Central memory CD8-positive, alpha-beta T cell (primary cell): ENCODE data around the gene GAS6.

Experiments
- ATAC-seq: fragments of 150-1000 bp; cut with Tn5 transposase; replicated peaks from 2 replicates; pipeline ENCODE4 v1.10.0; 2022; ENCODE audit warnings: mild to moderate bottlenecking, moderate FRiP score, moderate number of reproducible peaks; ENCODE audit not compliant: poor library complexity, severe bottlenecking; ENCODE audit errors: extremely low read depth
- DNase-seq, 2 donors: peaks; one replicate each; pipeline ENCODE4 v3.0.0; 2021; ENCODE audit warnings: low spot score in 2 of 2
- H3K27ac Mint-ChIP-seq: one replicate; pipeline ENCODE4 v1.8.0; 2022; ENCODE audit warnings: low read depth, mild to moderate bottlenecking, moderate library complexity, mixed read lengths
- H3K27me3 Mint-ChIP-seq: one replicate; pipeline ENCODE4 v1.8.0; 2022; ENCODE audit warnings: mixed read lengths
- H3K36me3 Mint-ChIP-seq: one replicate; pipeline ENCODE4 v1.8.0; 2022; ENCODE audit warnings: mild to moderate bottlenecking, moderate library complexity, mixed read lengths; ENCODE audit not compliant: insufficient read depth
- H3K4me1 Mint-ChIP-seq: one replicate; pipeline ENCODE4 v1.8.0; 2022; ENCODE audit warnings: mixed read lengths
- H3K4me3 Mint-ChIP-seq: one replicate; pipeline ENCODE4 v1.8.0; 2022; ENCODE audit warnings: mild to moderate bottlenecking, moderate library complexity, mixed read lengths
- H3K9me3 Mint-ChIP-seq: one replicate; pipeline ENCODE4 v1.8.0; 2022; ENCODE audit warnings: mixed read lengths

The GAS6 gene

GRCh38 chr13:113806526-113806925 is 57.4 kb downstream of the GAS6 start:
- no peak overlapping the region for H3K4me3 Mint-ChIP-seq
- no peak for ATAC-seq
- H3K36me3 Mint-ChIP-seq: no peaks in the 10 kb centered on the region
- peaks cover 11% of the 10 kb centered on the region for H3K4me1 Mint-ChIP-seq
- no peaks in the 10 kb centered on the region for H3K27me3 Mint-ChIP-seq
- H3K27ac Mint-ChIP-seq: no peak overlapping the region
- no peak for DNase-seq
- H3K9me3 Mint-ChIP-seq: no peaks in the 10 kb centered on the region

- H3K36me3 Mint-ChIP-seq: no peaks in the 10 kb centered on the region
- no peak overlapping the region for H3K27ac Mint-ChIP-seq
- H3K4me1 Mint-ChIP-seq: peaks cover 11% of the 10 kb centered on the region
- DNase-seq: no peak
- H3K9me3 Mint-ChIP-seq: no peaks in the 10 kb centered on the region
- no peak for ATAC-seq
- H3K4me3 Mint-ChIP-seq: no peak overlapping the region
- no peaks in the 10 kb centered on the region for H3K27me3 Mint-ChIP-seq
Measured at GRCh38 chr13:113806104-113806471, 57.8 kb downstream of the GAS6 start.

- no peaks in the 10 kb centered on the region for H3K36me3 Mint-ChIP-seq
- H3K4me1 Mint-ChIP-seq: peaks cover 11% of the 10 kb centered on the region
- no peak overlapping the region for H3K4me3 Mint-ChIP-seq
- H3K27me3 Mint-ChIP-seq: no peaks in the 10 kb centered on the region
- no peak overlapping the region for H3K27ac Mint-ChIP-seq
- H3K9me3 Mint-ChIP-seq: no peaks in the 10 kb centered on the region
- no peak for DNase-seq
- no peak for ATAC-seq
Measured at GRCh38 chr13:113805431-113806103, 58.3 kb downstream of the GAS6 start.

GRCh38 chr13:113804703-113805430 is 59.0 kb downstream of the GAS6 start:
- Mint-ChIP-seq H3K9me3 (no peaks in the 10 kb centered on the region), H3K27ac (no peak overlapping the region)
- no peak for ATAC-seq

GRCh38 chr13:113804017-113804702 is 59.7 kb downstream of the GAS6 start:
- H3K9me3 Mint-ChIP-seq: no peaks in the 10 kb centered on the region
- peaks cover 11% of the 10 kb centered on the region for H3K4me1 Mint-ChIP-seq
- DNase-seq: no peak
- no peak overlapping the region for H3K4me3 Mint-ChIP-seq
- no peaks in the 10 kb centered on the region for H3K27me3 Mint-ChIP-seq
- H3K36me3 Mint-ChIP-seq: no peaks in the 10 kb centered on the region
- H3K27ac Mint-ChIP-seq: no peak overlapping the region
- ATAC-seq: no peak

More at GRCh38 chr13:113804703-113805430, 59.0 kb downstream of the GAS6 start:
- Mint-ChIP-seq H3K27me3 (no peaks in the 10 kb centered on the region), H3K4me3 (no peak overlapping the region), H3K36me3 (no peaks in the 10 kb centered on the region), H3K4me1 (peaks cover 11% of the 10 kb centered on the region)
- DNase-seq: no peak

- H3K36me3 Mint-ChIP-seq: no peaks in the 10 kb centered on the region
- no peaks in the 10 kb centered on the region for H3K27me3 Mint-ChIP-seq
- no peak for ATAC-seq
- no peak overlapping the region for H3K27ac Mint-ChIP-seq
- H3K4me1 Mint-ChIP-seq: peaks cover 8% of the 10 kb centered on the region
- no peak for DNase-seq
- no peaks in the 10 kb centered on the region for H3K9me3 Mint-ChIP-seq
- H3K4me3 Mint-ChIP-seq: no peak overlapping the region
Measured at GRCh38 chr13:113803409-113804016, 60.4 kb downstream of the GAS6 start.

- ATAC-seq (no peak), DNase-seq (no peak)
- peaks cover under 1% of the 10 kb centered on the region for H3K4me1 Mint-ChIP-seq
- no peak overlapping the region for H3K4me3 Mint-ChIP-seq
- no peaks in the 10 kb centered on the region for H3K27me3 Mint-ChIP-seq
- no peak overlapping the region for H3K27ac Mint-ChIP-seq
- no peaks in the 10 kb centered on the region for H3K36me3 Mint-ChIP-seq
- H3K9me3 Mint-ChIP-seq: no peaks in the 10 kb centered on the region
Measured at GRCh38 chr13:113802761-113803160, 61.1 kb downstream of the GAS6 start.

GRCh38 chr13:113802090-113802531 is 61.8 kb downstream of the GAS6 start:
- H3K36me3 Mint-ChIP-seq: no peaks in the 10 kb centered on the region
- H3K27me3 Mint-ChIP-seq: no peaks in the 10 kb centered on the region
- no peaks in the 10 kb centered on the region for H3K4me1 Mint-ChIP-seq
- ATAC-seq (no peak), DNase-seq (no peak)
- no peaks in the 10 kb centered on the region for H3K9me3 Mint-ChIP-seq
- H3K27ac Mint-ChIP-seq: no peak overlapping the region
- no peak overlapping the region for H3K4me3 Mint-ChIP-seq

- Mint-ChIP-seq H3K36me3 (no peaks in the 10 kb centered on the region), H3K4me1 (no peaks in the 10 kb centered on the region), H3K4me3 (no peak overlapping the region), H3K27ac (no peak overlapping the region), H3K9me3 (no peaks in the 10 kb centered on the region), H3K27me3 (no peaks in the 10 kb centered on the region)
- no peak for DNase-seq
- ATAC-seq: no peak
Measured at GRCh38 chr13:113801289-113801961, 62.5 kb downstream of the GAS6 start.

- no peak for DNase-seq
- H3K4me1 Mint-ChIP-seq: no peaks in the 10 kb centered on the region
- ATAC-seq: no peak
- H3K27me3 Mint-ChIP-seq: no peaks in the 10 kb centered on the region
- H3K4me3 Mint-ChIP-seq: no peak overlapping the region
- no peak overlapping the region for H3K27ac Mint-ChIP-seq
- H3K36me3 Mint-ChIP-seq: no peaks in the 10 kb centered on the region
- H3K9me3 Mint-ChIP-seq: no peaks in the 10 kb centered on the region
Measured at GRCh38 chr13:113800576-113800926, 63.3 kb downstream of the GAS6 start.

GRCh38 chr13:113798200-113798811 is 65.6 kb downstream of the GAS6 start:
- Mint-ChIP-seq H3K27ac (no peak overlapping the region), H3K27me3 (no peaks in the 10 kb centered on the region), H3K4me1 (no peaks in the 10 kb centered on the region), H3K36me3 (no peaks in the 10 kb centered on the region), H3K4me3 (no peak overlapping the region), H3K9me3 (no peaks in the 10 kb centered on the region)
- no peak for DNase-seq
- no peak for ATAC-seq
